ENCODE results near the gene R3HCC1L.

Gene R3HCC1L

GRCh38 chr10:98276311-98276710 lies 141.9 kb downstream of the R3HCC1L start:
- DNase-seq (ENCODE audit: low read depth) = no peak

DNA sequence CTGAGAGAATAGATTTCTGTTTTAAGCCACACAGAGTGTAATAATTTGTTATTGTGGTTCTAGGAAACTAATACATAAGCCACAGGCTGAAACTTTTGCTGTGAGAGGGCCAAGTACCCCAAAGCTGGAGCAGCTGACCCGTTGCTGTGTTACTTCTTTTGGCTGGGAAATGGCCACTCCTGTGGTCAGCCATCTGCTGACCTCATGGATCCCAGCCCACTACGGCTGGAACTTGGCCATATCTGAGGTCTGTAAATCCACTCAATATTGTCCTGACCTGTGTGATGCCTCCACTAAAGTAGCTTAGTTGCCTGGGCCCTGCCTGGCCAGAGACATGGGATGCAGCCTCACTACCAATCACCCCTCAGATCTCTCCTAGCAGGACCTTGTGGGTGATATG lies 151.0 kb downstream of the R3HCC1L start:
- DNase-seq (ENCODE audit: low read depth) = no peak

DNA sequence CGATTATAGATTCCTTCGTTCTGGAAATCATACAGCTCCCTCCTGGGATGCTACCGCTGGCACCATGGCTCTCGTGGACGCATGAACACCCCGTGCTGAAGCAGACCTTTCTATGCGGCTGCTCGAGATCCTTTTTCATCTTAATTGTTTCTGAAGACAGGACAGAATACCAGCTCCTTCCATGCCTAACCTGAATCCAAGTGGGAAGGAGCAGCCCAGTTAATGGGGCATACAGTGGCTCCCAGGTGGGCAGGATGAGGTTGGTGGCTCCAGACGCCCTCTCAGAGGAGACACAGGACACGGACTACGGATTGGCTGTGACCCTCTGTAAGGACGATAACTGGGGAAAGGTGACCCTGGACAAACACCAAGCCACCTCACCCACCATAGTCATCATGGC lies 152.0 kb downstream of the R3HCC1L start:
- no peak for DNase-seq (ENCODE audit: low read depth)

DNA sequence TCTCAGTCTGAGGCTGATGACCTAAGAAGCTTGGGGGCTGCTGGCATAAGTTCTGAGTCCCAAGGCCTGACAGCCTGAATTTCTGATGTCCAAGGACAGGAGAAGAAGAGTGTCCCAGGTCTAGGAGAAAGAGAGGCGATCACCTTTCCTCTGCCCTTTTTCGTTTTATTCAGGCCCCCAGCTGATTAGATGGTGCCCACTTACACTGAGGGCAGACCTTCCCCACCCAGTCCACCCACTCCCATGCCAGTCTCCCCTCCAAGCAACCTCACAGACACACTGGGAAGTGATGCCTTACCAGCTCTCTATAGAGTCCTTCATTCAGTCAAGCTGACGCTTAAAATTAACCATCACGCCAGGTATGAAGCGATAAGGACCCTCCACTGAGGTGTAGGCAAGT lies 152.9 kb downstream of the R3HCC1L start:
- no peak for DNase-seq (ENCODE audit: low read depth)

- no peak for DNase-seq (ENCODE audit: low read depth)
These were observed 155.3 kb downstream of the R3HCC1L start for GRCh38 chr10:98289802-98290209.

DNA sequence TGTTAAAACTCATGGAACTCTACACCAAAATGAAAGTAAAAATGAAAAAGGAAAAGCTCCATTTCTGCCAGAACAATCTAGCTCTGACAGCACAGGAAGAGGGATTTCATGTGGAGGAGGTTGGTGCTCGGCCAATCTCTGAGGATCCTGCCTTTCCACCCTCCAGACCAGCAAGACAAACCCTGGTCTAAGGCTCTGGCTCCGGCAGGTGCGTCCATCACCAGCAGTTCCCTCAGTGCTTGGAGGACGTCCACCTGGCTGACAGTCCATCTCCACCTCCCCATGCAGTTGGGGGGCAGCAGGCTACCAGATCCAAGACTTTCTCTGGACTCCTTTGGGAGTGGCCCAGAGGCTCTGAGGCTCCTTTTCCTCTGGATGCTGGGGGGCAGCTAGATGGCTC lies 158.5 kb downstream of the R3HCC1L start:
- no peak for DNase-seq (ENCODE audit: low read depth)

DNA sequence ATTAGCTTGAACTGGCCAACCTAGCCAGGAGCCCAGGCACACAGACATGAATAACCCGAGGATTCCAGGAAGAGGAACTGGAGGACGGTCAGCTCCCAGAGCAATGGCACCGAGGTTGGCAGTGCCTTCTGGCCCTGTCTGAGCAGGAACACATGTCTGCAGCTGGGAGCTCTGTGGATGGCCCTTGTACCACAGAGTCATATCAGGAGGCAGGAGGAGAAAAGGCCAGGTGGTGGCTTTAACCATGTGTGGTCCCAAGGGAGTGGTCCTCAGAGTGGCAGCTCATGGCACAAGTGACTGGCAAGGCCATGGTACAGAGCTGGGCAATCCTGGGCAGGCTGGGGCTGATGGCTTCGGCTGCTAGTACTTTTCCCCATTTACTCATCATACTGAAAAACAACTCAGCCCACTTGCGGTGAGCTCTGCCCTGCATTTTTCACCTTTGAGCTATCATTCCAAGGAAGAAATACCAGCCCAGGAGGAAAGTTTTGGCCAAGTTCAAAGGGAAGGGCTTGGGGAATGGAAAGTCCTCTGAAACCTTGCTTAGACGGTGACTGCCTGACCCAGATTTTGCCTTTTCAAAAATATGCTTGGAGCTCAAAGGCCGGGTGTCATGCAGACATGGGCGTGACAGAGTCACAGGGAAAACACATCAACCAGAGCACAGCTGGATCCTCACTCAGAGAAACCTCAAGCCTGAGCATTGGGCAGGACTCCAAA lies 159.3 kb downstream of the R3HCC1L start:
- DNase-seq (ENCODE audit: low read depth) = no peak

DNA sequence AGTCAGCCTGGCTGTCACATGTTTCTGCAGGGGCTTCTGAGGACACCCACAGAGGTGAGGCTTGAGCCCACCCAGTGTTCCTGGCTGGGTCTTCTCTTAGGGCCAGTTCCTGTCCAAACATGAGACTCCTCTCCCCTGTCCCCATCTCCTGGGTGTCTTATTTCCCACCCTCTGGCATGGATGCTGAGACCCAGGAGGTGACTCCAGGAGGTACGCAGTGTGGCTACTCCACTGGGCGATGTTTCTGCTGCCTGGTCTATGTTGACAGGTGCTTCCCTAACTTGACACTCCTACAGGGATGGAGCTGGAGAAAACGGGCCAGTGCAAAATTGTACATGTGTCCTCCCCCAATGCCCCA lies 159.8 kb downstream of the R3HCC1L start:
- no peak for DNase-seq (ENCODE audit: low read depth)
